ENCODE data around the gene STEEP1.
"Not testable (repeated sequence)": the region's sequence is repeated elsewhere in the genome, so short reads cannot be mapped to it uniquely, and the experiment has no call there.

STEEP1 gene

GRCh38 chrX:119529345-119530276, 35.6 kb downstream of the STEEP1 start:
- DNase-seq: no peak

DNA sequence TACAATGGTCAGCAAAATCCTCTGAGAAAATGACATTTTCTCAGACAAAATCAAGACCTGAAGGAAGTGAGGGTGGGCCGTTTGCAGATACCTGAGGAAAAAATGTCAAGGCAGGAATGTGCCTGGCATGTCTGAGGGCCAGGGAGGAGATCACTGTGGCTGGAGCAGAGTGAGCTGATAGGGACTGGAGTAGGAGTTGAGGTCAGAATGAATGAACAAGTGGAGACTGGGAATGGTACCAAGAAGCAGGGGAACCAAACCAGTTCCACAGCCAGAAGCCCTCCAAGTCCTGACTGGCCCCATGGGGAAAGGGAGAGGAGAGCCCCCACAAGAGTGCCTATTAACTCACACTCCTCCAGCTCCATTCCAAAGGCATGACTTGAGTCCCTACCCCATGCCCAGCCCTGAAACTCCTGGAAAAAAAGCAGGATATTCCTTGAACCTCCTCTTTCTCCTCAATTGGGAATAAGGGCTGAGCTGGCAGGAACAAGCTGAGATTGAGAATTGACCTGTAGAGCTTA, 41.5 kb downstream of the STEEP1 start:
- no peak for DNase-seq

DNA sequence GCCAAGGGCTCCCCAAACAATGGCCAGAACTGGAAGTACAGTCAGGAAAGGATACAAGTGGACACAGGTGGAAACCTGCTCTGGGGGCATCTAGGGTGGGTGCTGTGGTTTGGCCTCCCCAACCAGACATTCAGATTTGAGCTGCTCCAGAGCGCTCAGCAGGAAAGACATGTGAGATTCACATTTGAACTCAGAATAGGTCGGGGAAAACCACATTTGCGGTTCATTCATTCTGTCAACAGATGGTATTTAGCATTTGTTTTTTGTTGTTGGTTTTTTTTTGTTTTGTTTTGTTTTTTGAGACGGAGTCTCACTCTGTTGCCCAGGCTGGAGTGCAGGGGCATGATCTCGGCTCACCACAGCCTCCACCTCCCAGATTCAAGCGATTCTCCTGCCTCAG, 44.0 kb downstream of the STEEP1 start:
- DNase-seq: no peak

DNA sequence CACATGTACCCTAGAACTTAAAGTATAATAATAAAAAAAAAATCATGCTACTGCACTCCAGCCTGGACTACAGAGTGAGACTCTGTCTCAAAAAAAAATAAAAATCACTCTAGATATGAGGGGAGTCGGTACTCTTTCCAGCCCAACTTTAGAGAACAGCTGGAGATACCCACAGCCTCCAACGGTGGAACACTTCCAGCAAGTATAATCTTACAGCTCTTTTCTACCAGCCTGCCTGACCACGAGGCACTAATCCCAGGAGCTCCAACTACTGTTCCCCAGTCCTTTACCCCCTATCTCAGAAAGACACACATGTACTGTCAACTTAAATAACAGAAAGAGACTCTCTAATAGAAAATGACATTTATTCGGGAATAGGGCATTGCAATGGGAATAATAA, 46.8 kb downstream of the STEEP1 start:
- no peak for DNase-seq

DNA sequence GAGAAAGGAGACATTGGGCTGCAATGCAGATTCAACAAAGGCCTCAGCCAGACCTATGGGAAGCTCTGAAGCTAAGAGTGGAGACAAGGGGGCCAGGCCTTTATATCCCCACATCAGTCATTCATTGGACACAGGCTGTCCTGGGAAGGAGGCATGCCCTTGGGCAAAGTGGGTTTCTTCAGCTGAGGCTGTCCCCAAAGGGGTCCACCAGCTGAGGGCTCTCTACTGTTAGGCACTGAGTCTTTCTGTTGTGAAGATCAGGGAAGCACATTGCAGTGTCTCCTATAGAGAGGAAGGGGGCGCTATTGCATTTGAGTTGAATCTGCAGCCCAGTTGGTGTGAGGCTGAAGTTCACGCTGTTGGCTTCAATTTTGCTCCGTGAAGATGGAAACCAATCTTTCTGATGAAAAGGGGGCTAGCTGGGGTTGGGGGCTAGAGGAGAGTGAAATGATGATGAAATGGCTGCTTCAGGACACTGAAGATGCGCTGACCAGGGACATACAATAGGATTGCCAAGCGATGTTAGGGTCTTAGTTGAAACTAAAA, 49.0 kb downstream of the STEEP1 start:
- peak; percentile 18 for DNase-seq

GRCh38 chrX:119512146-119512800, 52.9 kb downstream of the STEEP1 start:
- peak; percentile 17 for DNase-seq

DNA sequence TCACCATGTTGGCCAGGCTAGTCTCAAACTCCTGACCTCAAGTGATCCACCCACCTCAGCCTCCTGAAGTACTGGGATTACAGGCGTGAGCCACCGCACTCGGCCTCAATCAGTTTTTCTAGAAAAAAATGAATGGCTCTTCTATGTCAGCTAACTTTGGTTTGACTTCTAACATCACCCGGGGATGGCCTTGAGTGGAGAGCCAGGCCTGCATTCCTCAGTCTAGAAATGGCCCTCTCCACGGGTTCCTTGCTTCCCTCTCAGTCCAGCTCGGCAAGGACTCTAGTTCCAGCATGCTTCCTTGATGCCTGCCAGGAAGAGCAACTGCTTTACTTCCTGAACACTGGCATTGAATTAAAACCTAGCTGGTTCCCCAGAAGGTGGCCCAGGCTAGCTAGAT, 58.0 kb downstream of the STEEP1 start:
- no peak for DNase-seq

GRCh38 chrX:119505945-119506344, 59.3 kb downstream of the STEEP1 start:
- DNase-seq: no peak

GRCh38 chrX:119505145-119505544, 60.1 kb downstream of the STEEP1 start:
- not testable (repeated sequence) for DNase-seq

DNA sequence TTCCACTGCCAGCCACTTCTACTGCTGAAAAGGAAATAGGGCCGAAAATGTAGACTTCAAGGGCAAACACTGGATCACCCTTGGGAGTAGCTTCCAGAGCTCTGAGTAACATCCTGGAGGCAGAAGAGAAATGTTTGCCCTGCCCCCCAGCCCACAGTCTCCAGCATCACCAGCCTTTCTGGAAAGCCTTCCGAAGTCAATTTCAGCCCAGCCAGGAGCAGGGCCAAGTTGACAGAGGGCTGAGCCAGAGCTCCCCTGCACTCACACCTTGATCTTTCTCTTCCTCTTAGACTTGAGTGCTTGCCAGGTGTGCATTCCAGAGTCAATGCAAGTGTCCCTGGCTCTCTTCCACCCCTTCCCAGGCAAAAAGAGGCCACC, 61.7 kb downstream of the STEEP1 start:
- DNase-seq: no peak

DNA sequence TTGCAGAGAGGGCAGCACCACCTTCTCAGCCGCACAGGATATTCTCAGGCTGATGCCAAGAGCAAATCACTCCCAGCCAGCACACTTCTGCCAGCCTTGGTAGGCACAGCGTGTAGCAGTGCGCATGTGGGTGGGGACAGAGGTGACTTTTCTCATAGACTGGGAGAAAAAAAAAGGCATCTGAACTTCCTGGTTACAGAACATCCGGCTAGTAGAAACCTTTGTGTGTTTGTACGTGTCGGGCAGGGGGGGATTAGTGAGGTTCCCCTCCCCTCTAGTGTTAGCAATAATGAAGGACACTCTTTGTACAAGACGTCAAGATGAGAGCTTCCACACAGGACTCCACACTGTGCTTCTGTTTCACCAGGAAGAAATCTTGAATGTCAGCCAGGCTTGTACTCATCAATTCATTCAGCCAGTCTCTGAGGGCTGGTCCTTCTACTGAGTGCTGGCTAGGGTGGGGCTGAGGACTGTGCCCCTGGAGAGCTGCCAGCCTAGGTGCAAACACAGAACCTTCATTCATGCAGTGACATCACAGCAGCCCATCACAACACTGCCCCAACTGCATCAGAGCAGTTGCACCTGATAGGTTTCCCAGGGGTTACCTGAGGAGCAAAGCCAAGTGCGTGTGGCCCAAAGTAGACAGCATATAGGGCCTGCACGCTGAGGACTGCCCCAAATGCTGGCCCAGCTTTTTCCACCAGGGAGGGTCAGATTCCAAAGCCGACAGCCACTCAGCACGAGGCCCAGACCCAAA, 62.3 kb downstream of the STEEP1 start:
- DNase-seq: no peak

DNA sequence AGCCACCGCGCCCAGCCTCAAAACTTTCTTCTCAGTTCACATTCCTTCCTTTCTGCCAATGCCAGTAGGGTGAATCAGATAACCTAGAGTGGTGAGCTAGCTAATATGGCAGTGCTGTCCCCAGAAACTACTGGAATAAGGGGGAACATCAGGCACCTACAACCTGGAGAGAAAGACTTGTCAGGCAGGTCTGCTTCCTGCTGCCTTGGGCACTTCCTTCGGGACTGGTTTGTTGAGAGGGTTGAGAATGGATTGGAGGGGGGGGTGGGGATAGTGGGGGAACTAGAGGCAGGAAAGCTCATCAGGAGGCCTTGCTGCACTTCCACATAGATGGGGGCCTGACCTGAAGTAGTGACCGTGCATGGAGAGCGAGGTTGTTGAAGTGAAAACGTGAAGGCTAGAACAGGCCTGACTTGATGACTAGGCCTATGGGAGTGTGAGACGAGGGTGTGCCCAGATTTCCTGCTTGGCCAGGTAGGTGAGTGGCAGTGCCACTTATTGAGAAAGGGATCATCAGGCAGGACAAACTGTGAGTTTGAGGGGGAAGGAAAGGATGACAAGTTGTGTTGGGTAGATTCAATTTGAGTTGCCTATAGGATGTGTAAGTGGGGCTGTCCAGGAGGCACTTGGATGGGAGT, 63.6 kb downstream of the STEEP1 start:
- DNase-seq: no peak

- no peak for DNase-seq
Measured at GRCh38 chrX:119500061-119500800, 65.0 kb downstream of the STEEP1 start.

DNA sequence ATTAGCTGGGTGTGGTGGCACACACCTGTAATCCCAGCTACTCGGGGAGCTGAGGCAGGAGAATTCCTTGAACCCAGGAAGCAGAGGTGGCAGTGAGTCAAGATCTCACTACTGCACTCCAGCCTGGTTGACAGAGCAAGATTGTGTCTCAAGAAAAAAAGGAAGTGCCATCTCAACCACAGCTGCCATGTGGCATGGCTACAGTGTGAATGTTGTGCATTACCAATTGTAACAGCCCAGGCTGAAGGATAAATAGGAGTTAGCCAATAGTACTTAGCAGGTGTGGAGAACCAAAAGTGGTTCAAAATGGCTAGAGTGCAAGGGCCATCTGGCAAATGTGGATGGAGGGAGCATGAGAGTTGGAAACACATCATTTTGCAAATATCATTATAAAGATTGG, 68.0 kb downstream of the STEEP1 start:
- no peak for DNase-seq

- no peak for DNase-seq
Measured at GRCh38 chrX:119495734-119496726, 69.2 kb downstream of the STEEP1 start.

DNA sequence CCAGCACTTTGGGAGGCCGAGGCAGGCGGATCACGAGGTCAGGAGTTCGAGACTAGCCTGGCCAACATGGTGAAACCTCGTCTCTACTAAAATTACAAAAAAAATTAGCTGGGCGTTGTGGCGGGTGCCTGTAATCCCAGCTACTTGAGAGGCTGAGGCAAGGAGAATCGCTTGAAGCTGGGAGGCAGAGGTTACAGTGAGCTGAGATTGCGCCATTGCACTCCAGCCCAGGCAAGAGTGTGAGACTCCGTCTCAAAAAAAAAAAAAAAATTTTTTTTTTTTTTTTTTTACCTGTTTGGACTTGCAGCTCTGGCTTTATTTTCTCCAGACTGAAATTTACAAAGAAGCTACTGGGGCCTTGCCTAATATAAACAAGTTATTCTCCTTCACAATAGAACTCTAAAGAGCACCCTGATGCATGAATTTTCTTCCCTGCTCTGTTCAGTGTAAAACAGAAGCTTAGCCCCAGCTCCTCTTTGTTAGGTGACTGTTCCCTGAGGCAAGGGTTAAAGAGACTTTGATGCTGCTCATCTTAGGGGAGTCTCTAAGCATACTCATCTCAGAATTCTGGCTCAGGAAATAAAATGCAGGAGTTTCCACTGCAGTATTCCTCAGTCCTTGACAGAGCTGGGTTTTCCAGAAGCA, 71.2 kb downstream of the STEEP1 start:
- not testable (repeated sequence) for DNase-seq

DNA sequence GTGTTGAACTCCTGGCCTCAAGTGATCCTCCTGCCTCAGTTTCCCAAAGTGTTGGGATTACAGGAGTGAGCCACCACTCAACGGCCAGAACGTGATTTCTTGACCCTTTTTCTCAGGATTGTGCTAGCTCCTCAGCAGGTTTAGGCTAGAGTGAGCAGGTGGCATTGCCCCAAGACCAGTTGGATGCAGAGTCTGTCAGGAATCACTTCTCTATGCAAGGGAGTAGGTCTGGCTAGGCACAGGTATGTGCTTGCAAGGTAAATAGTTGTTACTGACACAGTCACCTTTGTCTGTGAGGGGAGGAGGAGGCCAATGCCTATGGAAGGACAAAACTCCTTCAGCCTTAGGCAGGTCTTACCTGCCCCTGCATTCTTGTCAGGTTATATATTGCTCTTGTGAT, 72.7 kb downstream of the STEEP1 start:
- no peak for DNase-seq

- DNase-seq: no peak
Measured at GRCh38 chrX:119489212-119490074, 75.8 kb downstream of the STEEP1 start.

GRCh38 chrX:119488749-119489148, 76.5 kb downstream of the STEEP1 start:
- DNase-seq: no peak

All from NCI-H524 treated with DMSO at 0.1 percent for 48 hours (cell line).